ENCODE data around the gene MKI67. TPM values are rescaled to one million over a fixed set of nuclear protein-coding genes. Genes with fewer than 3 reads are reported as not detected.
A peak's percentile ranks its signal among the peaks of the same experiment; 100 is the strongest.

The MKI67 gene
- total RNA-seq, 2 donors from 2014 or later: 74.8 to 90.5 TPM

DNA sequence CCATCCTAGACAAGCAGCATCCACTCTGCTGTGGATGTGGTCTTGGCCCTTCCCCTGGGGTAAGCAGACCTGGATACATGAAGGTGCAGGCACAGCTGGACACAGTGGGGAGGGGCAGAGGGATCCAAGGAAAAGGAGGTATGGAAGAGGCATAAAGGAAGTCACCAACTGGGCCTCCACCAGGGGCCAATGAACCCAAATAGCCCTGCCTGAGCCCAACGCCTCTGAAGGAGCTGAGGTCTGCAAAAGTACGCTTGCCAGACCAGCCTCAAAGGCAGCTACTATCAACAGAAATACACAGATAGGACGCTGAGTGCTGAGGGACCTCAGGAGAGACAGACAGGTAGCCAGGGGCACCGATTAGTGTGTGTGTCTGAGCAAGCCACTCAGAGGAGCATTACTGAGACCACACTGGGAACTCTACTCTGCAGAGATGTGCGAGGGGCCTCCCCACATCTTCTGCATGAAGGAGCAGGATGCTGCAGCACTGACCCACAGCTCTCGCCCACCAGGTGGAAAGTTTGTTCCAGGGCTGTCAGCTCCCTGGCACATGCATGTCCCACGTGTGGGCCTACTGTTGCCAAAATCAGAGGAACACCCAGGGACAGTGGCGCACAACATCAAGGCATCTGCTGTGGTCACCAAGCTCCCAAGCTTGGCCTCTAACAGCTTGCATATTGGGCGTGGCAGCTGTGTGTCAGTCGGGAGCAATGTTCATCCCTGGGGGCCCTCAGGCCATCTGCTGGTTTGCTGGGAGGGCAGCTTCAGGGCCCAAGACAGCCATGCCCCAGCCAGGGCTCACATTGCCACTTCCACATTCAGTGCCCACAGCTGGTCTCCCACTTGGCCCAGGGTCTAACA, 40.0 kb downstream of the MKI67 start:
- Histone ChIP-seq H3K9ac (ENCODE audit: extremely low read depth, low read length, poor library complexity, severe bottlenecking) (no peak overlapping the region), H3K4me1 (ENCODE audit: control insufficient read depth, insufficient read depth, low read length) (no peaks in the 10 kb centered on the region), H3K27ac (ENCODE audit: low read depth, low read length) (no peak overlapping the region), H3K4me3 (ENCODE audit: low read length) (no peak overlapping the region), H3K27me3 (ENCODE audit: control insufficient read depth, insufficient read depth, low read length, poor library complexity, severe bottlenecking) (no peaks in the 10 kb centered on the region), H3K9me3 (ENCODE audit: control insufficient read depth, low read length) (no peaks in the 10 kb centered on the region), H3K36me3 (ENCODE audit: control insufficient read depth, insufficient read depth, low read length) (no peaks in the 10 kb centered on the region)
- H3K36me3 Mint-ChIP-seq (ENCODE audit: low read depth): no peaks in the 10 kb centered on the region
- DNase-seq: peak; percentile 44
- peaks cover 21% of the 10 kb centered on the region for H3K4me1 Mint-ChIP-seq
- peaks cover under 1% of the 10 kb centered on the region for H3K27me3 Mint-ChIP-seq (ENCODE audit: insufficient read depth)
- no peak overlapping the region for H3K27ac Mint-ChIP-seq
- H3K4me3 Mint-ChIP-seq: no peak overlapping the region
- 90 to 92% methylated on average over 9 to 10 of the region's 10 CpGs for WGBS, 2 experiments (ENCODE audit: insufficient coverage in 1 of 2, insufficient read length in 1 of 2)
- TF ChIP-seq, protein P1, sequence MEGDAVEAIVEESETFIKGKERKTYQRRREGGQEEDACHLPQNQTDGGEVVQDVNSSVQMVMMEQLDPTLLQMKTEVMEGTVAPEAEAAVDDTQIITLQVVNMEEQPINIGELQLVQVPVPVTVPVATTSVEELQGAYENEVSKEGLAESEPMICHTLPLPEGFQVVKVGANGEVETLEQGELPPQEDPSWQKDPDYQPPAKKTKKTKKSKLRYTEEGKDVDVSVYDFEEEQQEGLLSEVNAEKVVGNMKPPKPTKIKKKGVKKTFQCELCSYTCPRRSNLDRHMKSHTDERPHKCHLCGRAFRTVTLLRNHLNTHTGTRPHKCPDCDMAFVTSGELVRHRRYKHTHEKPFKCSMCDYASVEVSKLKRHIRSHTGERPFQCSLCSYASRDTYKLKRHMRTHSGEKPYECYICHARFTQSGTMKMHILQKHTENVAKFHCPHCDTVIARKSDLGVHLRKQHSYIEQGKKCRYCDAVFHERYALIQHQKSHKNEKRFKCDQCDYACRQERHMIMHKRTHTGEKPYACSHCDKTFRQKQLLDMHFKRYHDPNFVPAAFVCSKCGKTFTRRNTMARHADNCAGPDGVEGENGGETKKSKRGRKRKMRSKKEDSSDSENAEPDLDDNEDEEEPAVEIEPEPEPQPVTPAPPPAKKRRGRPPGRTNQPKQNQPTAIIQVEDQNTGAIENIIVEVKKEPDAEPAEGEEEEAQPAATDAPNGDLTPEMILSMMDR (conservative IDR thresholded peaks at IDR 0.05): no peak
- H3K9me3 Mint-ChIP-seq: no peaks in the 10 kb centered on the region

DNA sequence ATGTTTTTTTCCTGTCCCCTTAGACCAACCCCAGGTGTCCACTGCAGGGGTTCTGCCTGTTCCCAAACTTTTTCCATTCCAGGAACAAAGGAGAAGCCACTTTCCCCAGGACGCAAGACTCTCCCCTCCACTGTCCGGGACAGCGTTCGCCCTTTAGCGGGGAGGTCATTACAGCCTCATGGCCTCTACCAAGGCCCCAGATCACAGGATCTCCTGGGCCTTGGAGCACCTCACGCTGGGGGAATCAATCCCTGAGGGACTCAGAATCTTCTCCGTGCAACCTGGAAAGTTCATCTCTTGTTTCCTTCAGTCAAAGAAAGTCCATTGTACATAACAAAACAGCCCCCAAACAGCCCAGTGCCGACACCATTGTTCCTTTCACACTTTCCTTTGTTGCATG, 41.2 kb downstream of the MKI67 start:
- no peaks in the 10 kb centered on the region for H3K9me3 Mint-ChIP-seq
- peak; percentile 40 for DNase-seq
- H3K36me3 ChIP-seq (ENCODE audit: control insufficient read depth, insufficient read depth, low read length): no peaks in the 10 kb centered on the region
- H3K36me3 Mint-ChIP-seq (ENCODE audit: low read depth): no peaks in the 10 kb centered on the region
- no peaks in the 10 kb centered on the region for H3K27me3 ChIP-seq (ENCODE audit: control insufficient read depth, insufficient read depth, low read length, poor library complexity, severe bottlenecking)
- no peak overlapping the region for H3K27ac ChIP-seq (ENCODE audit: low read depth, low read length)
- no peak overlapping the region for H3K4me3 ChIP-seq (ENCODE audit: low read length)
- no peaks in the 10 kb centered on the region for H3K4me1 ChIP-seq (ENCODE audit: control insufficient read depth, insufficient read depth, low read length)
- no peak overlapping the region for H3K4me3 Mint-ChIP-seq
- H3K27me3 Mint-ChIP-seq (ENCODE audit: insufficient read depth): peaks cover 3% of the 10 kb centered on the region
- H3K9me3 ChIP-seq (ENCODE audit: control insufficient read depth, low read length): no peaks in the 10 kb centered on the region
- peaks cover 21% of the 10 kb centered on the region for H3K4me1 Mint-ChIP-seq
- no peak overlapping the region for H3K9ac ChIP-seq (ENCODE audit: extremely low read depth, low read length, poor library complexity, severe bottlenecking)
- H3K27ac Mint-ChIP-seq: no peak overlapping the region
- 88% methylated on average over 8 of the region's 8 CpGs; no CpG with 5 or more reads in 1 of the 2 experiments for WGBS, 2 experiments (ENCODE audit: insufficient coverage in 1 of 2, insufficient read length in 1 of 2)
- TF ChIP-seq, protein P1 (conservative IDR thresholded peaks at IDR 0.05): no peak

DNA sequence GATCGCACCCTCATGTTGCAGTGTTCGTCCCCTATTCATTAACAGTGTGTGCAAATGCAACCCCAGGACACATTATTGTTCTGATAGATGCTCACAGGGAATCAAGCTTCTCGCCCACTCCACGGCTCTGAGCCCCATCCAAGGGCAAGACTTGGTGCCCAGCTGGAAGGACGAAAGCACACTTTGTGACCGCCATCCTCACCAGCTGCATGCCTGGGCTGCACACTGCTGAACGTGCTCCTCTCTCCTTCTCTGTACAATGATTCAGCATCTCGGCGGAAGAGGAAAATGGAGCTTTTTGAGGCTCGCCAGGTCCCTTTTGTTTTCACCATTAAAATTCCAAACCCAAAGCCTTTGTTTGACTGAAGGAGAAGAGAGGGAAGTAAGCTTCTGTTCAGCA, 41.9 kb downstream of the MKI67 start:
- peak; percentile 34 for DNase-seq
- no peaks in the 10 kb centered on the region for H3K36me3 ChIP-seq (ENCODE audit: control insufficient read depth, insufficient read depth, low read length)
- H3K9ac ChIP-seq (ENCODE audit: extremely low read depth, low read length, poor library complexity, severe bottlenecking): no peak overlapping the region
- no peaks in the 10 kb centered on the region for H3K9me3 ChIP-seq (ENCODE audit: control insufficient read depth, low read length)
- no peaks in the 10 kb centered on the region for H3K4me1 ChIP-seq (ENCODE audit: control insufficient read depth, insufficient read depth, low read length)
- no peak overlapping the region for H3K4me3 ChIP-seq (ENCODE audit: low read length)
- H3K27ac ChIP-seq (ENCODE audit: low read depth, low read length): no peak overlapping the region
- no peak overlapping the region for H3K27ac Mint-ChIP-seq
- WGBS, 2 experiments (ENCODE audit: insufficient coverage in 1 of 2, insufficient read length in 1 of 2): 88 to 95% methylated on average over 7 to 10 of the region's 10 CpGs
- H3K27me3 ChIP-seq (ENCODE audit: control insufficient read depth, insufficient read depth, low read length, poor library complexity, severe bottlenecking): no peaks in the 10 kb centered on the region
- no peak overlapping the region for H3K4me3 Mint-ChIP-seq
- H3K27me3 Mint-ChIP-seq (ENCODE audit: insufficient read depth): peaks cover 3% of the 10 kb centered on the region
- peaks cover 21% of the 10 kb centered on the region for H3K4me1 Mint-ChIP-seq
- H3K36me3 Mint-ChIP-seq (ENCODE audit: low read depth): no peaks in the 10 kb centered on the region
- no peaks in the 10 kb centered on the region for H3K9me3 Mint-ChIP-seq
- TF ChIP-seq, protein P1 (conservative IDR thresholded peaks at IDR 0.05): no peak

Measured in endodermal cell (in vitro differentiated cells).